Hippocampal formation (tissue), 2 donors: Measurements from ENCODE around the gene PLEKHM1.
"Not testable (repeated sequence)": the region's sequence is repeated elsewhere in the genome, so short reads cannot be mapped to it uniquely, and the experiment has no call there.

Source experiments
- DNase-seq, 2 donors: peaks; one replicate each; lab custom pipeline; 2025; lab: John Stamatoyannopoulos, UW

Gene PLEKHM1

DNA sequence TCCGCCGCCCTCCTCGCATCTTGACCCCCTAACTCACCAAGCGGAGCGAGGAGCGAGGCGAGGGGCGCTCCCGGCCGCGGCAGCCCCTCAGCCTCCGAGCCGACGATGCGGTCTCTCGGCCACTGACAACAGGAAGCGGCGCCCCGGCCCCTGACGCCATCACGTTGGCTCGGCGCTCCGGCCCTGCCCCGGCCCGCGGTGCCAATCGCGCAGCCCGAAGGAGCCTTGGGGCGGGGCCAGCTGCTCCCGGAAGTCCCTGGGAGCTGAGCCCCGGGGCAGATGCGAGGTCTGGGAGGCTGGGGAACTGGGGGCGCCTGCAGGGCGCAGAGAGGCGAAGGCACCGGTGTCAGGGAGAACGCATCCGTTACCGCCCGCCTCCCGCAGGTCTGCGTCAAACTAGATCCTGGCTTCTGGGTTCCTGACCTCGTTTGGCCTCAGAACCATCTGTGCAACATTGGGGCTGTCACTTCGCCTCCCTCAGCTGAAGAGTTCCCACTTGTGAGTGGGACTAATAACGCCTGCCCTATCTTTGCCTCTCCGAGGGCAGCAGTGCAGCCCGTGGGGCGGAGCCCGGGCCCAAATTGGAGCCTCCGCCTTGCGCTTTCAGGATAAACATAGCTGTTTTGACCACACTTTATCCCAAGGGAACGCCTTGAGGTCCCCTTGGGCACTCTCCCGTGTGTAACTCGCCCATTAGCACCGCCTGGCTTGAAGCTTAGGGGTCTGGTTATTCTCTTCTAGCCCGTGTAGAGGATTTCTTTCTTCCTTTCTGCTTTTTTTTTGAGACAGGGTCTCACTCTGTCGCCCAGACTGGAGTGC lies at the start of gene PLEKHM1:
PLEKHM1 (minus strand) TSS at position 107 of the 819 bp plus-strand sequence. CDS start 8,237 bp downstream, outside the sequence.
- DNase-seq = peak; percentile 64 to 74

DNA sequence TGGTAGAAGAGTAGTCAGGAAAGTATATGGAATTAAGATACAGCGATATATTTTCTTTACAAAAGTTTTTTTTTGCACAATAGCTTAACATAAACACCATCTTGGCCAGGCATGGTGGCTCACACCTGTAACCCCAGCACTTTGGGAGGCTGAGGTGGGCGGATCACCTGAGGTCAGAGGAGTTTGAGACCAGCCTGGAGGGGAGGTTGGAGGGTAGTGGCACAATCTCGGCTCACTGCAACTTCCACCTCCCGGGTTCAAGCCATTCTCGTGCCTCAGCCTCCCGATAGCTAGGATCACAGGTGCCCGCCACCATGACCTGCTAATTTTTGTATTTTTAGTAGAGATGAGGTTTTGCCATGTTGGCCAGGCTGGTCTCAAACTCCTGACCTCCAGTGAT lies 47.6 kb upstream of the PLEKHM1 start:
- not testable (repeated sequence) for DNase-seq

DNA sequence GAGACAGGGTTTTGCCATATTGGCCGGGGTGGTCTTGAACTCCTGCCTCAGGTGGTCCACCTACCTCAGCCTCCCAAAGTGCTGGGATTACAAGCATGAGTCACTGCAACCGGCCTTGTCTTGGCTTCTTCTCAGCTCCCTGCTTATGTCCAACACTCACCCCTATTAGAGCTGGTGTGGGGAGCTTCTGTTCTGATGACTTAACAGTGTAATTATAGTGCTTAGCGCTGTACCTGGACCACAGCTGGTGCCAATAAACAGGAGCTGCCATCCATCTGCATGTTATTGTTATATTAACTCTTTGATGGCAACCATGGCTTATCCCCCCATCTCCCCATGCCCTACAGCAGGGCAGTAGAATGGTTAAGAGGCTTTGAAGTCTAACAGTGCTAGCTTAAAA lies 15.6 kb upstream of the PLEKHM1 start:
- DNase-seq = not testable (repeated sequence)

DNA sequence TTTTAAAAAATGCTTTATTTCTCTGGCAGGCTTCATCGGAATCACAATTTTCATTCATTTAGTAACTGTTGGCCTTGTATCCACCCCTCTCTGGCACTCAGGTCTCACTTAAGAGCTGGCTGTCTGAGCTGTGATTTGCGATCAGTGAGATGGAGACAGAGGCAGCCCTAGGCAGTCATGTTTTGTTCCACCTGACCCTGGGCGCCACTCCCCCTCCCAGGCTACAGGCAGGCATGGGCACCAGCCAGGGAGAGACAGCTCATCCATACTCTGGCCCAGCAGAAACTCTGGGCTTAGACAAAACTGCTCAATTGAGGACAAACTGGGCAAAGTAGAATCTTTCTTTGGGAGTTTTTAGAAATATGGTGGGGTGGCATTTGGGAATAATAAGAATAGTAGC lies 14.7 kb upstream of the PLEKHM1 start:
- not testable (repeated sequence) for DNase-seq

DNA sequence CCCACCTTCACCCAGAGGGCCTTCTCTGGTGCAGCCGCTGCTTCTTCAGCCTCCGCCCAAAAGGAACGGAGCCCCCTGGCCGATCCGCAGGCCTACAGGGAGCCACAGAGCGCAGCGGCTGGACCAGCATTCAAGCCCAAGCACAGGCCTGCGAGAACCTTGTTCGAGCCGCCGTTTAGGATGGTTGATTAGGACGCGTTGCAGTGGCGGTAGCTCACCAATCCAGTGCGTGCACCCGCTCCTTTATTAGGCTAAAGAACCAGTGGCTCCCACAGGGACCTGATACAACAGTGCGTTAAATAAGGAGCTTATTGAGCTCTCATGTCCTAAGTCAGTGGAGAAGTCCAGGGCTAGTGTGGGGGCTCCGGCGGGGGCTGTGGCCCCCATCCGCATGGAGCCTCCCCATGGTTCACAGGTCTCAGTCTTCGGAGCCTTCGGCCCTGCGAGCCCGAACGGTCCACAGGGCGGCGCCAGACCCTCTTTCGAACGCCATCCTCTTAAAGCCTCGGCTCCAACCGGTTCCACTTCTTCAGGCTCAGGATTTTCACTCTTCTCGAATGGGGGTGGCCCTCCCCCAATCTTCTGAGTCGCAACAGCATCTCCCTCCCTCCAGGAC lies 10.7 kb upstream of the PLEKHM1 start:
- not testable (repeated sequence) for DNase-seq

DNA sequence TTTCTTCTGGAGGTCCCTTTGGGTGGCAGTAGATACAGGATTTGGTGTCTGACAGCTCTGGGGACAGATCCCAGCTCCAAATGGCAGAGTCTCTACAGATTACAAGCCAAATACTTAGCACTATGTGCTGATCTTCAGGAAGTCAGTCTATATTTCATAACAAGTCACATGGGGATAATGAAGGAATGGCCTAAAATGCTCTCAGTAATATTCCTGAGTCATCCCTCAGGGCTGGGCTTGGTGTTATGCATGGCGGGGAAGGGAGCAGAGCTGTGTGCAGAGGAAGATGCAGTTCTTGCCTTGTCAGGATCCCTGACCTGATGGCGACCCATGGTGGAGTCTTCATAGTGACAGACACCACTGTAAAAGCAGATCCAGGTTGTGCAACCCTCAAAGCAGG lies 10.0 kb upstream of the PLEKHM1 start:
- not testable (repeated sequence) for DNase-seq

DNA sequence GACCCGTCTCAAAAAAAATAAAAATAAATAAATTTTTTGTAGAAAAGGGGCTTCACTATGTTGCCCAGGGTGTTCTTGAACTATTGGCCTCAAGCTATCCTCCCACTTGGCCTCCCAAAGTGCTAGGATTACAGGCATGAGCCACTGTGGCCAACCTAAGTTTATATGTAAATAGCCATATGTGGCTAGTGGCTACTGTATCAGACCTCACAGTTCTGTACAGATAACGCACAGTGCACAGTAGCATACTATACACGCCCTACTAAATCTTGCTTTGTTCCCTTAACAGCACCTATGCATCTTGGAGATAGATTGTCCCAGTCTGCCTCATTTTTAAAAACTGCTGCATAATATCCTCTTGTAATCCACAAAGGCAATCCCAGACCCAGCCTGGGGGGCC lies 8.7 kb upstream of the PLEKHM1 start:
- not testable (repeated sequence) for DNase-seq

DNA sequence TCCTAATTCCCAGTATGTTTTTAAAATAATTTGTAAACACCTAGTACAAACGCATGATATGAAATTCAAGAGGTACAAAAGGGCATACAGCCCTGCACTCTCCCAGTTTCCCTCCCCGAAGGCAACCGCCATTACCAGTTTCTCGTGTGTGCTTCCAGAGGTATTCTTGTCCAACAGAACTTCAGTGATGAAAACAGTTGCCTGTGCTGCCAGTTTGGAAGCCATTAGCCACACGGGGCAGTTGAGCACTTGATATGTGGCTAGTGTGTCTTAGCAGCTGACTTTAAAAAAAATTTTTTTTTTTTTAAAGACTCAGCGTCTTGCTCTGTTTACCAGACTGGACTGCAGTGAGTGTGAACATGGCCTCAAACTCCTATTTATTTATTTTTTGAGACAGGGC lies 7.9 kb upstream of the PLEKHM1 start:
- DNase-seq = not testable (repeated sequence)

DNA sequence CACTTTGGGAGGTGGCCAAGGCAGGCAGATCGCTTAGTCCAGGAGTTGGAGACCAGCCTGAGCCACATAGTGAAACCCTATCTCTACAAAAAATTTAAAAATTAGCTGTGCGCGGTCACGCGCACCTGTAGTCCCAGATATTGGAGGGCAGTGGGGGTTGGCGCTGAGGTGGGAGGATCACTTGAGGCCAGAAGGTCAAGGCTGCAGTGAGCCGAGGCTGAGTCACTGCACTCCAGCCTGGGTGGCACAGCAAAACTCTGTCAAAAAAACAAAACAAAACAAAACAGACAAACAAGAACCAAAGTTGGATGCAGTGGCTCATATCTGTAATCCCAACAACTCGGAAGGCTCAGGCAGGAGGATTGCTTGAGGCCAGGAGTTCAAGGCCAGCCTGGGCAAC lies 6.9 kb upstream of the PLEKHM1 start:
- not testable (repeated sequence) for DNase-seq

DNA sequence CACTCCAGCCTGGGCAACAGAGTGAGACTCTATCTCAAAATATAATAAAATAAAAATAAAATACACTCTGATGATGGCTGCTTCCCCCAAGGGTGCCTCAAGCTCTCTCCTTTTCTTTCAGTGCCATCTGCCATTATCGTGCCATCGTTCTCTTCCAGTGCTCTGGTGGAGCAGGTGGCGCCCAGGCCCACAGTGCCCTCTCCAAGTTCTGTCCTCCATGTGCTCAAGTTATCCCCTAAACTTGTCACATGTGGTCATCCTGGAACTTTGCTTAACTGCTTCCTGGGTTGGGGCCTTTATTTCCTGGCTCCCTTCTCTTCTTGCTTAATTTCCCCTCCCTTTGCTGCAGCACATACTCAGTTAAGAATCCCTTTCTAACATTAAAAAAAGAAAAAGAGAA lies 6.0 kb upstream of the PLEKHM1 start:
- not testable (repeated sequence) for DNase-seq

DNA sequence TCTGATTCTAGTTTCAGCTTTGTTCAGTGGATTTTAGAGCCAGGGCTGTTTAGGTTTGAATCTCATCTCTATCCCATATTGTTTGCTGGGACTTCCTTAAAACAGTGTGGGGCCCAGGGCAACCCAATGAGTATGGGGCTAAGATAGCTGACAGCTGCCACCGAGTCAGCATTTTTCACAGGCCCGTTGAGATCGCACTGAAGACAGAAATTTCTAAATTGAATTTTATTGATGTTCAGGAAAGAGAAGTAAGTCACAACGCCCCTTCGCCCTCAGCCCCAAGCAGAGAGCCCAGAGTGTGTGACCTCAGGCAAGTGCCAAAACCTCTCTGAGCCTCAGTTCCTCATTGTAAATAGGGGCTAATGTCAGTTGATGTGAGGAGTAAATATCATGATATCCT lies 4.0 kb upstream of the PLEKHM1 start:
- DNase-seq = not testable (repeated sequence)

DNA sequence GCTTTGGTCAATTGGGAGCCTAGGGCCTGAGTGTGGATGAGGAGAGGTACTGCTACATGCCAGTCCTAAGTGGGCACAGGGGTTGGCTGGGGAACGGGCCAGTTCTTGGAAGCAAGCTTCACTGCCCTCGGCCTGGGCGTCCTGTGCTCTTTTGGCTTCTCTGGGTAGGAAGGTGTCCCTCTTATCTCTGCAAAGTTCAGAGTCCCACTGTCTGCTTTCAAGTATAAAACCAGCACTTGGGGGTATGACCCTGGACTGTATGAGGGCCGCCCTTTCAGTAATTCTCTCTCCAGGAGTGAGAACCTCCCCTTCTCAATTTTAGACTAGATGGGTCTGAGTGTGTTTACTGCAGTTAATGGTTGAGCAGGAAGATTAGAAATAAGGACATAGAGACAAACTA lies 1.6 kb upstream of the PLEKHM1 start:
- not testable (repeated sequence) for DNase-seq

DNA sequence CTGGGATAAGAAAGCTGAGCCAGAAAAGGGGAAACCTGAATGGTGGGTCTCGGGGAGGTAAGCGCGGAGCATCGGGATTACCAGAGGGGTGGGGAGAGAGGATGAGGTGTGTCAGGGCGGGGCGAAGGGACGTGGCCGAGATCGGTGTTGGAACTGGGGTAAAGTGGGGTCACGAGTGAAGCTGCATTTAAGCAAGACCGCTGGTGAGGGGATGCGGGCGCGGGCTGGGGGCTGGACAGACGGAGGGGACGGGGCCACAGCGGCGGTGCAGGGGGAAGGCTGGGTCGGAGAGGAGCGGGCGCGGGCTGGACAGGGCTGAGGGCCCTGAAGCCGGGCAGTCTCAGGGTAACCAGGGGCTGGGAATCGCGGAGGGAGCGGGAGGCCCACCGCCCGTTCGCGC lies 323 bp downstream of the PLEKHM1 start:
- not testable (repeated sequence) for DNase-seq

DNA sequence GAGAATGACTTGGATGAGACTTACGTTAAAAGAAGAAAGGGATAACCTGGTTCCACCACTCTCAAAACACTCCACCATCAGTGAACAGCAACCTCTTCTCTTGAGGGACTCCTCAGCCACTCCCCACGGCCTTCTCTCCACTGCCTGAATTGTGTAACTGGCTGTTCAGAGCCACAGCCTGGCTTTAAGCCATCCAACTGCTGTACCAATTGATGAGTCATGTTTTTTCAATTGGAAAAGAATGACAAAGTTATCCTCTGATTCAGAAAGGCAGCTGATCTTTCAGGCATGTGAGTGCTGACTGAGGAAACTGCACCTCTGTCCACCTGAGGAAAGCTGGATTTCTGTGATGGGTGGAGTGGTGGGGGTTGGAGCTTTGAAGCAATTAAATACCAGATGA lies 2.8 kb downstream of the PLEKHM1 start:
- peak; percentile 46 to 70 for DNase-seq

DNA sequence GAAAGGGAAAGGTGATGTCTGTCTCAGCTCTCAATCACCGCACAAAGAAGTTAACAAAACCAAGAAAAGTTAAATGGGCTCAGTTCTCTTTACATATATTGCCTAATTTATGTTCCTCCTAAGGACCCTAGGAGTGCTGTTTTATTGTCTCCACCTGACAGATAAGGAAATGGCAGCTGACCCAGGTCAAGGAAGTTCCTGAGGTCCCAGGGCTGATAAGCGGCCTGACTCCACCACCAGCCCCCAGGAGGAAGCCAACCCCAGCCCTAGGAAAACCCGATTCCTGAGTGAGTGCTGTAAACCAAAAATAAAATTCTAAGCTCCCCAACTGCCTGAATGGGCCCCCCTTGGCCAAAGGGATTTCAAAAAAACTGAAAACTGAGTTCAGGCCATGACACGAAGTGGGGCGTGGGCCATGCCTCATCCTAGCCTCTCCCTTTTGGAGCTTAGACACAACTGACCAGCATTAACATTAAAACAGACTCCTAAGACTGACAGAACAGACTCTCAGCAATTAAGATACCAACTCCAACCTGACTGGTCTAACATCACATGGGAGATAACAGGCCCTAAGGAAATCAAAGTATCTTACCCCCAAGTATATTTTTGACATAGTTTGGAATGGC lies 6.8 kb downstream of the PLEKHM1 start:
- DNase-seq = not testable (repeated sequence)

DNA sequence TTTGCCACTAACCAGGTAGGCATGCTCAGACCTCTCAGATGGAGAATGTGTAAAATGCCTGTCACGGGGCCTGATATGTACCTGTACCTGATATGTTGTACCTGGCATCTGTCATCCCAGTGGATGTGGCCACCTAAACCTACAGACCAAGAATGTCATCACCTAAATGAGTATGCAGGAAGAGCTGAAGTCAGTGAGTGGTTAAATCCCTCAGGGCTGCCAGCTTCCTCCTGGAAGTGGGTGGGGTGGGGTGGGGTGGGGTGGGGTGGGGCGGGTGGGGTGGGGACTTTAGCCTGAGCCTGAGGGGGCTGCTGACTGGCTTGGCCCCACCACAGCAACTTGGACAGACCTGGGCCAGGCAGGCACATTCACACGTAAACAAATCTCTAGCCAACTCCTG lies 7.3 kb downstream of the PLEKHM1 start:
- DNase-seq = not testable (repeated sequence)

DNA sequence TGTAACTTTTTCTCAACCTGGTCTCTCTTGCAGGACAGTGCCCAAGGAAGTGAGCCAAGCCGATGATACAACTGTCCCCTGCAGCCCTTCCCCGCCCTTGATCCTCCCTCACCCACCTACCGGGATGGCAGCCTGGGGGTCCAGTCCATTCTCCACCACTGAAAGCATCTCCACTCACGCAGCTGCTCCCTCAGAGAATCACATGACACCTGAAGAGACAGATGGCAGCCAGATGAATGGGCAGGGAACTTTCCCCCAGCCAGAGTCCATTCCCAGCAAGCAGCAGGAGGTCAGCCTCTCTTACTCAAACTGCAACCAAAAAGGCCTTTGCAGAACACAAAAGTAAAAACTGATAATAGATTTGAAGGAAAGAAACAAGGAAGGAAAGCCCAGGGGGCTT lies 8.2 kb downstream of the PLEKHM1 start:
- DNase-seq = not testable (repeated sequence)

DNA sequence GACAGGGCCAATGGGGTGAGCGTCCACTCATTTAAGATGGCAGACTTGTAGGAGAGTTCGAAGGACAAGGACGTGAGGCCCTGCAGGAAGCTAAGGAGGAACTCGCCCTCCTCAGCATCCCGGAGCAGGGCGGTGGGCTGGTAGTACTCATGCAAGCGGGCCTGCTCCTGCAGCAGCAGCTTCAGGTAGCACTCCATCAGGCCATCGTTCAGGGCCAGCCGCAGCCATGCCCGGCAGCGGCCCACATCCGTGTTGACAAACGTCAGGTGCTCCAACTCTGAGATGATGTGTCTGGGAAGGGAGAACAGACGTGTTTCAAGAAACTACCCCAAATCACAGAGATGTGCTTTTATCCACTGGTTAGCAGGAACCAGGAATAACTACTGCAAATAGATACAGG lies 15.1 kb downstream of the PLEKHM1 start:
- DNase-seq = not testable (repeated sequence)

DNA sequence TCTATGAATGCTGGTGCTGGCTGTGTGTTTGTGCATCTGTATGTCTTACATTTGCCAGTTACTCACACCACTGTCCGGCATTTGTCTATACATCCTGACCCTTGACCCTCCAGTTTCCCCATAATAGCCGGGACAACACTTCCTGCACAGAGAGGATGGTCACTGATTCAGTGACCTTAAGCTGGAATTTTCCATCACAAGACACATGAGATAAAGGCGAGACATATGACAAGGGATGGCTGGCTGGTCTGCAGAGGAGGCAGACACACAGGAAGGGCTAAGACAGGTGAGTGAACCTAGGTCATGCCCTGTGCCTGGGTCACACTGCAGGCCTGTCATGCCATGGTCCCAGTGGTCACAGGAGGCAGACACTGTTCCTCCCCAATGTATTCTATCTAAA lies 18.3 kb downstream of the PLEKHM1 start:
- not testable (repeated sequence) for DNase-seq

DNA sequence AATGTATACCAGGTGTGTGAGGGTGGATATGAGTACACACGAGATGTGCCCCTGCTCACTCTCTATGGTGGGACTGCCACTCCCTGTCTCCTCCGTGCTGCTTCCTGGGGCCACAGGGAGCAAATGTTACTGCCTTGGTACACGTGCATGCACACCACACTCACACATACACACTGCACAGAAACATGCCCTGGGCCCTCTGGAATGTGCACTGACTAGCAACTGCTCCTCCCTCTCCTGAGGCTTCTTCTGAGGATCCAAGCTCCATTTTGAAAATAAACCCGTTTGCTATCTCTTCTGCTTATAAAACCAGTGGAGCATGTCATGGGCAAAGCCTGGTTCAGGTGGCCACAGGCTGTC lies 21.3 kb downstream of the PLEKHM1 start:
- not testable (repeated sequence) for DNase-seq

DNA sequence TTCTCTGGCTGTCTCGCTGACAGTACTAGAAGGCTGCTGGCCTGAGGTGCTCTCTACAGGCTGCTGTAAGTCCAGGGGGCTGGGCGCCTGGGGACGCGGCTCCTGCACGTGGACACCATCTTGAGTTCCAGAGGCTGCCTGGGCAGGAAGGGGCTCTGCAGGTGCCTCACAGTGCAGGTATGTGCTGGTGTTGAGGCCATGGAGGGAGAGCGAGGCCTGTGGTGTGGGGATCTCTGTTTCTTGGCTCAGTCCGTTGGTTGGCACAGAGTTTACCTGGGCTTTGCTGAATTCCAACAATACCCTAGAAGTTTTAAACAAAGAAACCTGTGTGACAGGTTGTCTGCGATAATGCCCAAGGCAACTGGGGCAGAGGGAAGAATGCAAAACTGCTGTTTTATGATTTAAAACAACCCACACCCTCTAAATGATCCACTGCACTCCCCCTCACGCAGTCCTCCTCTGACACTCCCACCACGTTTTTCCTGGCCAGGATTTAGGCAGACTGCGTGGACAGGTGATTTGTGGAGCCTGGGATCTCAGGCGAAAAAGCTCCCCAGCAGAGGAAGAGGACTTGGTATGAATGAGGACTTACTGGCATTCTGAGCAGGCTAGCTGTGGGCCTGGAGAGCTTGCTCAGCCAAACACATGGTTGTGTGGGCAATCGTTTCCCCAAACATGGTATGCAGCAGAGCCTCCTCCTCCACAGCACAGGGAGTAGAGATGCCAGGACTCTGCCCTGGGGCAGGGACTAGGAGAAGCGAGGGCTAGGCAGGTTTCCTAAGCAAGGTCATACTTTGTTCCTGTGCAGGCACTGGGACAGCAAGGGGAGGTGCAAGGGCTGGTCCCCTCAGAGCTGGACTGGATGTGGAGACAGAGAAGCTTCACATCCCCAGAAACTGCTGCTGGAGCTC lies 22.0 kb downstream of the PLEKHM1 start:
- not testable (repeated sequence) for DNase-seq
